Ecto neural progenitor cell (in vitro differentiated cells): ENCODE data around the gene AGBL3.
"Not testable (repeated sequence)": the region's sequence is repeated elsewhere in the genome, so short reads cannot be mapped to it uniquely, and the experiment has no call there.

Experiments
- DNase-seq: peaks from one replicate; pipeline ENCODE4 v3.0.0-alpha.2; 2018; ENCODE audit warnings: low spot score

Gene AGBL3

DNA sequence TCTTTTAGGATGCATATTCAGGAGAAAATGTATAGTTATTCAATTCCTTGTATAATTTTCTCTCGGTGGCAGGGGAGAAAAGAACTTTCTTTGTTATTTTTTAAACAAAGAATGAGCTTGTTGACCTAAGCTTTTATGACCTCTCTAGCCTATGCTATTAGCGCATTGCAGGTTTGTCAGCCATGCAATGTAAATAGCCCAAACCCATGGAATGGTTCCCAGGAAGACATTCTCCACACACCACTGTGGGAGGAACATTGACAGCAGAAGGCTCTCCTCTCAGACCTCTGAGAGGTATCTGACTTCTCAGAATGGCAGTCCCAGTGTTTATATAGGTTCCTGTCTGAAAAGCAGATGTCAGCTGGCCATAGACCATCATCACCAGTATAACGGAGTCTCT lies 19.6 kb upstream of the AGBL3 start:
- DNase-seq, result no peak

DNA sequence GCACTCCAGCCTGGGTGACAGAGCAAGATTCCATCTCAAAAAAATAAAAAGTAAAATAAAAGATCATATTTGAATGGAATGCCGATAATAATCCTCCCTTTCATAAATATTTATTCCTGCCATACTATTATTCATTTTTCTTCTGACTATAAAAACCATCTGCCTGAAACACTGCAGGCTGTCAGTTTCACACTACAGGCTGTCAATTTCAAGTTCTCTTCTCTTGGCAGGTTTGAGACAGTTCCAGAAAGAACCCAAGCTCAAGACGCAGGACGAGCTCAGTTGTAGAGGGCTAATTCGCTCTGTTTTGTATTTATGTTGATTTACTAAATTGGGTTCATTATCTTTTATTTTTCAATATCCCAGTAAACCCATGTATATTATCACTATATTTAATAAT lies 18.2 kb upstream of the AGBL3 start:
- DNase-seq, result no peak

DNA sequence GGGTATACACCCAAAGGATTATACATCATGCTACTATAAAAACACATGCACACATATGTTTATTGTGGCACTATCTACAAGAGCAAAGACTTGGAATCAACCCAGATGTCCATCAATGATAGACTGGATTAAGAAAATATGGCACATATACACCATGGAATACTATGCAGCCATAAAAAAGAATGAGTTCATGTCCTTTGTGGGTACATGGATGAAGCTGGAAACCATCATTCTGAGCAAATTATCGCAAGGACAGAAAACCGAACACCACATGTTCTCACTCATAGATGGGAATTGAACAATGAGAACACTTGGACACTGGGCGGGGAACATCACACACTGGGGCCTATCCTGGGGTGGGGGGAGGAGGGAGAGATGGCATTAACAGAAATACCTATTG lies 4.7 kb upstream of the AGBL3 start:
- DNase-seq, result not testable (repeated sequence)

DNA sequence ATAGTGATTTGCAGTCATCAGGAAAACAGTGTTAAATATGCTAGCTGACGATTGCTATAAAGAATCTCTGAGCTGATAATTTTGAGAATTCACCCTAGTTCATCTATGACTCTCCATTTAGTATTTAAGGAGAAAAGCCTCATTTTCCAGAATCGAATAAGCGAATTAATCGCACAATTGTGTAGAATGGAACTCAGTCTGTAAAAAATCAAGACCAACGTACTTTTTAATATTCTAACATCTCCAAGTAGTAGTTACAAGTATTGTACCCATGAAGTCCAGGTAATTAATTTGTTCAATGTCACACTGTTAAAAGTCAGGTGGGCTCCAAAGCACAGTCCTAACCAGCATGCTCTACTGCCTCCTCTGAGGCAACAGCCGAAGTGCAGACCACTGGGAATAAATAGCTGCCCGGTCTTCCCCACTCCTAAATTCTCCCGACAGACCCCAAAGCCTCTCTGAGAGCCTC lies 380 bp upstream of the AGBL3 start:
- no peak for DNase-seq

DNA sequence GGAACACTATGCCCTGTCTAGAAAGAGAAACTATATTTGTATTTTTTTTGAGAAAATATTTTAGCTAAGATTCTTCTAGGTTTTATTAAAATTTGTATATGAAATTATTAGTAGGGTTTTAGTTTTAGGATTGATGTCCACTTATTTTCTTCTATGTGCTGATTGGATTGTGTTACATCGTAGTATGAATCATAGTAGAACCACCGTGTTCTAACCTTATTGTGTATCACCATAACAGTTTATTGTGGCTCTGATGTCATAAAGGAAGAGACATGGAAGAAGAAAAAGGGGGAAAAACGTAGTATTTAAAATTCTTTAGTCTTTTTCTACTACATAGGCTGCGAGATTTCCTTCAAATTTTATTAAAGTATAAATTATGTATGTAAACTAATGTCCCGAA lies 1.9 kb downstream of the AGBL3 start:
- no peak for DNase-seq

DNA sequence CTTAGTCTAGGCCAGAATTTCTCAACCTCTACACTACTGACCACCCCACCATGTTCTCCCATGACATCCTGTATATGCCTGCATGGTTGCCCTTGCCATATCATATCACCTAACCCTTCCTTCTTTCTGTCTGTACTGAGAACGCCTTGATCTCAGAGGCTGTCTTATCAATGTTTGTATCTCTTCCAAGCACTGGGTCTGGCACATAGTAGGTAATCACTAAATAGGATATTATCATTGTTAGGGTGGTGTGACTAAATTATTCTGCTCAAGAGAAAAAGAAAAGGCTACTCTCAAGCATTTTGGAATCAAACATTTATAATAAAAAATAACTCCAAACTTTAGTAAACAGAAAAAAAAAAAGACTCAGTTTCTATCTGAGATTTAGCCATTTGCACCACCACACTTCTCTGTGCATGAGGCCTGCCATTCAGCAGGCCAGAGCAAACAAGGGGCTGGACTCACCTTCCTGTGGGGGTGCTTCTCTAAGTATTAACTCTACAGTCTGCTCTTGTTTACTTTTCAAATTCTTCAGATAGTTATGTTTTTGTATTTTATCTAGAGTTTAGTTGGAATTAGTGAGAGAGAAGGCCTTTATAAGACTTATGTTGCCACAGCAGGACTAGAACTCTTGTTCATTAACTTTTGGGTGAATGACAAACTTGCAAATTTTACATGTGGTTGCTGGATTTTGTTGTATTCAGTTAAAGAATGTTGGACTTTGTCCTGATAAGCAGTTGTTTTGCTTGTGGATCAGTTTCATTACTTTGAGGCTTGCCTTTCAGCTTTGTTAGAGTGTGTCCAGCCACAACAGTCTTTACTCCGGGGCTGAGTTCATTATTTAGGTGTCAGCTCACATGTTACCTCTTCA lies 5.4 kb downstream of the AGBL3 start:
- no peak for DNase-seq

DNA sequence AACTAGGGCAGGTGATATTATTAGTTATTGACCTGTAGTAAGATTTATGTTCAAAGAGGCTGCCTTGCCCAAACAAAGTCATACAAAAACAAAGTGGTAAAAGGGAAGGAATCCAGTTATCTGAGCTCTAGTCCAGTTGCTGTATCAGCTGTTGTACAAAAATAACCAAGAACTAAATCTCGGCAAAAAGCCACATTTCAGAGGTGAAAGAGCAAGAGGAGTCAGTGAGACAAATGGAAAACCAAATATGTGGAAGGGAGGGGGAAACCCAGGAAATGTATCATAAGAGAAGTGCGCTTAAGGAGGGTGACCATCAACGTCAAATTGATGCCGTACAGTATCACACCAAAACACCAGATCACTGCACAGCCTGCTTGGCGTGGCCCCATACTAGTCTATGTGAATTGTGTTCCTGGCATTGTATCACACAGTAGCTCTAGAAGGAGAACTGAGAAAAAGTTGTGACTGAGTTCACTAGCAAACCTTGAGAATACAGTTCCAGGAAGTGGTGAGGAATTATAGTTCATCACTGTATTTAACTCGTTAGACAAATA lies 6.4 kb downstream of the AGBL3 start:
- no peak for DNase-seq

DNA sequence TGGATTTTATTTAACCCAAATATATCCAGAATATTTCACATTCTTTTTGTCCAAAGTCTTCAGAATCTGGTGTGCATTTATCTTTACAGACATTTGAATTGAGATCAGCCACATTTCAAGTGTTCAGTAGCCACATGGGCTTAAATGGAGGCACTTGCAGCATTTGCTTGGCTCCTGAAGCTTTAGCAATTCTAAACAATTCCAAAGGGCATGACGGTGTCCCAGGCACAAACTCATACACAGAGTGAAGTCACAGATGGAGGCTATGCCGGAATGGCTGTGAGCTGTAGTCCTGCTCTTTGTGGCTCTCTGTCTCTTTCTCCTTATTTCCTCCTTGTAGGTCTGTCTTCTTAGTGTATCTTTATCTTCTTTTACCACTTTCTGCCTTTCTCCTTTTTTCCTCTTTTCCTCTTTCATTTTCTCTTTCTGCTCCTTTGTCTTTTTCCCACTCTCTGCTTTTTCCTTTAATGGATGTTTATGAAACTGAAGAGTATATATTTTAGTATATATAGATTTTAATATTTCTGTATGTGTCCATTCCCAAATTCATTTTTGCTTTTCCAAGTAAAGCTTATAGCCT lies 7.7 kb downstream of the AGBL3 start:
- DNase-seq, result no peak

DNA sequence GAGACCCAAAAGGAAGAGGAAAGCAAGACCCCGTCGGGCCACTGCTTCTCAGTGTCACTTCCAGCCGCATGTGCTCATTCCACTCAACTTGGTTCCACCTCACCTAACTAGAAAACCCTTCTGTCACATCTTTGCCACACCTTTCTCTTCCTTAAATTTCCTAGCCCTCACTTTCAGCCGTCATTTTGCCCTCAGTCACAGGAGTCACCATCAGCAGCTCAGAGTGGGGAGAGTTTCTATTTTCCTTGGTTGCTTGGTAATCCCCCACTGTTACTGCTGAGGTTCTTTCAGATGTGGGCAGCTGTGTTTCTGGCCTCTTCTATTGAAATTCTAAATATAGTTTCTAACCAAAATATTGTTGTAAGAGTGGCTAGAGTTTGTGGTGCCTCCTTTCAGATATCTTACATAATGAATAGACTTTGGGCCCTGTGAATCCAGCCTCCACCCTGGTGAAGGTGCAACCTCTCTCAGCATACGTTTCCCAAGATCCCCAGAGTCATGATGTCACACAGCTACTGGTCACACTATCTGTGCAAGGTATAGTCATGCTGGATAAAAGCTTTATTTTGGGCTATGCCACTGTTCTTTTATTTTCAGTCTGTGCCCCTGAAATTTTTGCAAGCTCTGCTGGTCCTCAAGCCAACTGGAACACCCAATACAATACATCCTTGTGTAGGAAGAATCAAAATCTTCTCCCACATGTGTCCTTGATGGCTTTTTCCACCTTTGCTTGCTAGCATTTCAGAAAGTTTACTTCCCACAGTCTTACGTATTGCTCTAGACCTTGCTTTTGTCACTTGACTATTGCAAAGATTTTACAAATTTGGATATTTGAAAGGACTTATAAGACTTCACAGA lies 9.2 kb downstream of the AGBL3 start:
- DNase-seq, result no peak

DNA sequence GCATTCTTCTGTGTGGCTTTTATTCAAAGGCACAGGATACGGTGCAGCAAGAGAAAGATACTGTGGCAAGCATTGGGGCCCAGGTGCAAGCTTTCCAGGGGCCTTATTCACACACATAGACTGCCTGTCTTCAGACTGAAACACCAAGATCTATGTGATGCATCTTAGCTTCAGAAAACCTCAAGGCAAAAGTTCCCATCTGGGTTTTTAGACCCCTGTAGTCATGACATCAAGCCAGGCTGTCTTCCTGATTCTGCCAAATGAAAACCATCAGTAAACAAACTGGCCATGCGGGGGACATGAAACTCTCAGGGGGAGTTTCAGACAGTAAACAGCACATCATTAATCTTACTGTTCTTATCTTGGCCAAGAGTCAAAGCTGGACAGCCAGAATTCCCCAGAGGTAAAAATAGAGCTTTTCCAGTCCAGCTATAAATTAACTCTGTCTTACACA lies 9.8 kb downstream of the AGBL3 start:
- DNase-seq, result no peak

DNA sequence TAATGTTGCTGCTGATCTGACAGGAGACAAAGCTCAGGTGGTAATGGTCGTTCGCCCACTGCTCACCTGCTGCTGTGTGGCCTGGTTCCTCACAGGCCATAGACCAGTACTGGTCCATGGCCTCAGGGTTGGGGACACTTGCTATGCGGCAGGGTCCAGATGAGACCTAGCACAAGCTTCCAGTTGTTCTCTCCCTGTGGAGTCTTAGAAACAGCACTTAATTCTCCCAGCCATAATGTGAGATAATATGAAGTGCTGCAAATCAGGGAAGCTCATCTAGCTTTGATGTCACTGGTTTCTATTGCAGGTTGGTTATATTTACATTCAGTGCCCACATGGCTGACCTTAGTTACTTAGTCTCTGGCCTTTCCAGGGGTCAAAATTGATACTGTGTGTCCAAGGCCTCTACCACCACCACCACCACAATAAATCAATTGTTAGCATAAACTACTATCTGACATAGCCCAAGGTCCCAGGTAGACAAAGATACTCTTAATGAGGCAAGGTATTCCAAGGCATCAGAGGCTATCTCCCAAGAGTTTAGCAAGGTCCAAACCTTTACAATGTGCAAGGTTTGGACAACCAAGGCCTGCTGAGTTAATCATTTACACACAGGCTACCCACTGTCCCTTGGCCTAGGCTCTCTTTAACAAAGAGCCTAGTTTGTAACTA lies 11.0 kb downstream of the AGBL3 start:
- no peak for DNase-seq

DNA sequence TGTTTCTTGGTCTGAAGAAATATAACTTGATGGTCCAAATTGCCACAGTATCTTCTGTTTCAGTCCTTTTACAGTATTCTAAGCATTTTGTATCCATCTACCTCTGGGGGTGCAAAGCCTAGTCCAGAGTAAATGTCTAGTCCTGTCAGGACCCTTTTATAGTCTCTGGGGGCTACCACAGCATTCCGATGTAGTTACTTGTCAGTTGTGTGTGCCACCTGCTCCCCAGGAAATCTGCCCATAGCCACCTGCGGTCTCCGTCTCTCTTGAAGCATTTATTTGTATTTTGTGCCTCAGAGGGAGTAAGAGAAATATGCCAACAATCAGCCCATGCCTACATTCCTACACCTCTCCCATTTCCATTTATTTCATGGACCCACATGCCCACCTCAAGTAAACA lies 12.8 kb downstream of the AGBL3 start:
- no peak for DNase-seq

DNA sequence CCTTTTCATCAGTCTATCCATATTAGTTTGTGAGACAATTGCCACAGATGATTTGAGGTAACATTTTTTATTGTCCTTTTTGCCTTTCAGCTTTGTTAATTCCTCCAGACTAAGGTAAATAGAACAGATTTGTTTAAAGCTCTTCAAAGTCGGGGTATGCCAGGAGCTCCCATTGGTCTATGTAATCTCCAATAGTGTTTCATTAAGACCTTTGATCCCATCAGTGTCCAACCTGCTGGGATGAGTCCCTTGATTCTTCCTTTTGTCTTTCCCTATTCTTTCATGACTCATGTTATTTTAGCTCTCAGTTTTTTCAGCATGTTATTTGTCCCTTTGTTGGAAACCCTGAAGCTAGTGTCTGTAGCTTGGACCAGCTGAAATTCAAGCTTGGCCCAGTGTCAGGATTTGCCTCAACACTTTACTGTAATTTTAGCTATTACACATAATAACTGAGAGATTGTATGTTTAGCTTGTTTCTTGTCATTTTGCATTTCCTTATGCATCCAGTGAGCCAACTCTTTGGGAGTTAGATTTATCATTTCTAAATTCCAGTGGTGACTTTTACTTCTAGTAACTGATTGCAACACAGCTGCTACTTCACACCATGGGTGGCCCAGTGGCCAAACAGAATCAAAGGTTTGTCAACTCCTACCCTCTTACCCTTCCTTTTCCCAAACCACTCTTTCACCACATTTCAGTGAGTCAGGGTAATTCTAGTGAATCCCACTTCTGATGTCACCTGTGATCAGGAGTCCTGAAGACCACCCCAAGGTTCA lies 15.3 kb downstream of the AGBL3 start:
- DNase-seq, result no peak

DNA sequence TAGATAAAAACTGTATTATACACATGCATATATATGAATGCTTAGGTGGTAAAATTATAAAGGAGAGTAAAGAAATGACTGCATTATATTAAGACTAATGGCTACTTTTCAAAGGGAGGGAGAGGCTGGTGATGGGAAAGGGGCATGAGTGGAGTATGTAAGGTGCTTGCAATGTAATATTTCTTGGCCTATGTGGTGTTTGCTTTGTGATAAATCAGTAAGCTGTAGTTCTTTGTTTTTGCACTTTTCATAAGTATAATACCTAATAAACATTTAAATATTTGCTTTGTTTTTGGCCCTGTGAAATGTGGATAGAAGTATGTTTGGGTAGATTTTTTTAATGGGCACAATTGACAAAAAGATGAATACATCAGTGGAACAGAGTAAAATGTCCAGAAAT lies 25.9 kb downstream of the AGBL3 start:
- DNase-seq, result no peak

DNA sequence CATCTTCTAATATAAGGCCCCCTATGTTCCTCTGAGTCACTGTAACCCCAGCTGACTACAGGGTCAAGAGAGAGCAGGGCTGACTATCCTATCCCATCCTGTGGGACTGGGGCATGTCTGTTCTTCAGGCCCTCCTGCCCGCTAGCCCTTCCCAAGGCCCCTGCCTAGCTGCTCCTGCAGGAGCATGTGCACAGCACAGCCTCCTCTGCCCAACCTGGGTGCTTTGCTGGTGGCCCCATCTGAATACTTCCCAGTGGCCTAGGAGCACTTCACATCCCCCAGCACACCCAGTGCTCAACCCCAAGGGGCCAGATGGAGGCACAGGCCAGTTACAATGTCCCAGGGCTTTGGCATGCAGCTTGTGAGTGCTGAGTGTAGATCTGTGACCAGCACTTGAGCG lies 37.3 kb downstream of the AGBL3 start:
- no peak for DNase-seq

DNA sequence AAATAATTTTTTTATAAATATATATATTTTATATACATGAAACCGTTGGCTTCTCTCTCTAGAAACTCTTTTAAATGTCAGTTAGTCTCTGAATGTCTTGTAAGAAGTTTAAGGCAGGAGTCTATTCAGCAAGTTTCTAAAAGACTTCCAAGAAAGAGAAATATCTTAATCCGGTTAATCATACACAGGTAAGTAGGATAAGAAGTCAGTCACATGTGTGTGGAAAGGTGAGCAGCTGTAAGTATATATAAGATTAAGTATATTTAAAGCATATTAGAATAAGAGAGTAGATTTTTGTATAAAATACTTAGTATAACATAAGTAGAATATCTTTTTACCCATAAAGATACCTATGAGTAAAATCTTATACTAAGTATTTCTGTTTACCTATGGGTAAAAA lies 48.9 kb downstream of the AGBL3 start:
- no peak for DNase-seq

DNA sequence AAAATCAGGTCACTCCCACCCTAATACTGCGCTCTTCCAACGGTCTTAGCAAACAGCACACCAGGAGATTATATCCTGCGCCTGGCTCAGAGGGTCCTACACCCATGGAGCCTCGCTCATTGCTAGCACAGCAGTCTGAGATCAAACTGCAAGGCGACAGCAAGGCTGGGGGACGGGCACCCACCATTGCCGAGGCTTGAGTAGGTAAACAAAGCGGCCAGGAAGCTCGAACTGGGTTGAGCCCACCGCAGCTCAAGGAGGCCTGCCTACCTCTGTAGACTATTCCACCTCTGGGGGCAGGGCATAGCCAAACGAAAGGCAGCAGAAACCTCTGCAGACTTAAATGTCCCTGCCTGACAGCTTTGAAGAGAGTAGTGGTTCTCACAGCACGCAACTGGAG lies 80.7 kb downstream of the AGBL3 start:
- not testable (repeated sequence) for DNase-seq

DNA sequence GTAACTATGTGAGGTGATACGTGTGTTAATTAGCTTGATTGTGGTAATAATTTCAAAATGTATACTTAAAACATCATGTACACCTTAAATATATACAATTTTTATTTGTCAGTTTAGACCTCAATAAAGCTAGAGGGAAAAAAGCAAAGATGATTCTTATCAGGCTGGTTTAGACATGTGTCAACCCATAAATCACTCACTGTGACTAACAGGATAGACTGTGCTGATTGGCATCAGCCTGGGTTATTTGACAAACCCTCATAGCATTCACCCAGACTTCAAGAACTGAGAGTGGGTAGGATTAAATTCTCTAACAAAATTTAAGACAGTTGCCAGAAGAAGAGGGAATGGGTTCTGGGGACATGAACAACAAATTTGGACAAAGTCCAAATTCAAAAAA lies 87.8 kb downstream of the AGBL3 start:
- DNase-seq, result no peak

DNA sequence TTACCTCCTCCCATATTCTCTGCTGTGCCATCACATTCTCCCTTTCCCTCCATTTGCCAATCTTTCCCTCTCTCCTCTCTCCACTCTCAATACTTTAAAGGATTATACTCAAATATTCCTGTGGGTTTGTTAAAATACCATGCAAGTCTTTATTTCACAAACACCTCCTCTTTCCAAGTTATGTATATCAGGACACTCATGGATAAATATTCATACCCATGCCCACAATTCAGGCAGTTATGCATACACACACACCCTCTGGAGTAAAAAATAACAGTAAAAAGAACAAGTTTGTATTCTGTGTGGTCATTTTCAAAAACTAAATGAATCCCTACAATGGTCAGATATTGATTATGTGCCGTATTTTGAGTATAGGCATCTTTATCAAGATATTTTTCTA lies 88.2 kb downstream of the AGBL3 start:
- no peak for DNase-seq

DNA sequence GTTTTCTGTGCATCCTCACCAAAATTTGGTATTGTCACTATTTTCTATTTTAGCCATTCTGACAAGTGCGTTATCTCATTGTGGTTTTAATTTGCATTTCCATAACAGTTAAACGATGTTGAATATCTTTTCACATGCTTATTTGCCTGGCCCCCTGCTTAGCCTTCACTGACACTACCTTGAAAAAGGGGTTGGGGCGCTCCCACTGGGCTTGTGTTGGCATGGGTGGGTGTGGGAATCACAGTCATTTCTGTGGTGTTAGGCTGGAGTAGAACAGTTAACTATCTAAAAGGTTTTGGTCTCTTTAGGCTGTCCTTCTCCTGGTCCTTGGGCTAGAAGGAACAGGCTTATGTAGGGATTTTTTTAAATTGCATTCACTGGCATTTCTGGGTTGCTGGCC lies 89.4 kb downstream of the AGBL3 start:
- DNase-seq, result no peak

DNA sequence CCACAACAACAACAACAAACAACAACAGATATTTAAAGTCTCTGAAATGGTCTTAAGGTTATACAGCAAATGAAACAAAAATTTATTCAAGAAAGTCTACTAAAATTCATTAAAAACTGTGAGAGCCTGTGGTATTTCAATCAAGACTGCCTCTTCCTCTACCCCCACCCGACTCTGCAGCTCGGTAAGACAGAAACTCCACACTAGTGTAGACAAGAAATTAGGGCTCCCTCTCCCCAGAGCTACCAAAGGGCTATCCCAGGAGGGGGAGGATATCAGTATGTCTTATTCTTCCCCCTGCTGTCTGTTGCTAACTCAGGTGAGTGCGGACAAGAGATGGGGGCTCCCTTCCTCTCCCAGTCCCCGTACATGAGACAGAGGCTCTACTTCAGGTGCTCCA lies 90.6 kb downstream of the AGBL3 start:
- no peak for DNase-seq
